Measurements from ENCODE around the gene TMEM222.

TMEM222 gene

DNA sequence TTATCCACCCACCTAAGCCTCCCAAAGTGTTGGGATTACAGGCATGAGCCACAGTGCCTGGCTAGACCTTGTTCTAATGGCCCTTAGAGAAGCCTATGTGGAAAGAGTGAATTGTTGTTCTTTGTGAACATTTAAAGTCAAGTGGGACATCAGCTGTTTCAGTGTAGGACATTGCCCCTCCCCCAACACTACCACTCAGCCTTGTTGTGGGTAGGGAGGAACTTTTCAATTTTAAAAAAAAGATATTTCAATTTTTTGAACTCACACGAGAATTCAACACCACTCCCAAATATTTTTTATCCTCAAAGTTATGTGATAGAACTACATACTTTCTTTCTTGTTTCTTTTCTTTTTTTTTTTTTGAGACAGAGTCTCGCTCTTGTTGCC, 36.7 kb upstream of the TMEM222 start:
- no peak for TF ChIP-seq TAF1 (IDR thresholded peaks at IDR 0.05; ENCODE audit: borderline replicate concordance, insufficient read depth, low read length)
- TF ChIP-seq POLR2AphosphoS5 (IDR thresholded peaks at IDR 0.05; ENCODE audit: low read depth, low read length), result no peak
- TF ChIP-seq FOXP2 (optimal IDR thresholded peaks at IDR 0.05; ENCODE audit: borderline replicate concordance, extremely low read depth, extremely low read length, insufficient read depth), result no peak
- TF ChIP-seq SIN3A (IDR thresholded peaks at IDR 0.05; ENCODE audit: borderline replicate concordance, insufficient read depth, low read length), result no peak
- TF ChIP-seq, protein P1, sequence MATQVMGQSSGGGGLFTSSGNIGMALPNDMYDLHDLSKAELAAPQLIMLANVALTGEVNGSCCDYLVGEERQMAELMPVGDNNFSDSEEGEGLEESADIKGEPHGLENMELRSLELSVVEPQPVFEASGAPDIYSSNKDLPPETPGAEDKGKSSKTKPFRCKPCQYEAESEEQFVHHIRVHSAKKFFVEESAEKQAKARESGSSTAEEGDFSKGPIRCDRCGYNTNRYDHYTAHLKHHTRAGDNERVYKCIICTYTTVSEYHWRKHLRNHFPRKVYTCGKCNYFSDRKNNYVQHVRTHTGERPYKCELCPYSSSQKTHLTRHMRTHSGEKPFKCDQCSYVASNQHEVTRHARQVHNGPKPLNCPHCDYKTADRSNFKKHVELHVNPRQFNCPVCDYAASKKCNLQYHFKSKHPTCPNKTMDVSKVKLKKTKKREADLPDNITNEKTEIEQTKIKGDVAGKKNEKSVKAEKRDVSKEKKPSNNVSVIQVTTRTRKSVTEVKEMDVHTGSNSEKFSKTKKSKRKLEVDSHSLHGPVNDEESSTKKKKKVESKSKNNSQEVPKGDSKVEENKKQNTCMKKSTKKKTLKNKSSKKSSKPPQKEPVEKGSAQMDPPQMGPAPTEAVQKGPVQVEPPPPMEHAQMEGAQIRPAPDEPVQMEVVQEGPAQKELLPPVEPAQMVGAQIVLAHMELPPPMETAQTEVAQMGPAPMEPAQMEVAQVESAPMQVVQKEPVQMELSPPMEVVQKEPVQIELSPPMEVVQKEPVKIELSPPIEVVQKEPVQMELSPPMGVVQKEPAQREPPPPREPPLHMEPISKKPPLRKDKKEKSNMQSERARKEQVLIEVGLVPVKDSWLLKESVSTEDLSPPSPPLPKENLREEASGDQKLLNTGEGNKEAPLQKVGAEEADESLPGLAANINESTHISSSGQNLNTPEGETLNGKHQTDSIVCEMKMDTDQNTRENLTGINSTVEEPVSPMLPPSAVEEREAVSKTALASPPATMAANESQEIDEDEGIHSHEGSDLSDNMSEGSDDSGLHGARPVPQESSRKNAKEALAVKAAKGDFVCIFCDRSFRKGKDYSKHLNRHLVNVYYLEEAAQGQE (IDR thresholded peaks at IDR 0.05; ENCODE audit: insufficient read depth in 1 of 2, low read depth in 2 of 2, low read length in 2 of 2), result no peak

DNA sequence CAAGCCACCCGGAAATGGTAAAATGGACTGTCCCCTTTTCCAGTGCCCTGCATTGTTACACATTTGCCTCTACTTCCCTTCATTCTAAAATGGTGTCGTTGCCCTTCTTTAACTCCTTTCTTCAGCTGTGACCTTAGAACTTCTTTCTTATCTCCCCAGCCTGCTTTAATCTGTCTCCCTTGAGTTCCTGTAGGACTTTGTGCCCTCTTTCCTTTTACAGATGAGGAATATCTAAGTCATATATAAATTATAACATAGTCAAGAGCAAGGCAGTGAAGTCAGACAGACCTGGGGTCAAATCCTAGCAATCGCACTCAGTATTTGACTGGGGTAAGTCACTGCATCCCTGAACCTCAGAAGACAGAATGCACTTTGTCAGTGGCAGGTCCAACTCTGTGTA, 31.4 kb upstream of the TMEM222 start:
- no peak for TF ChIP-seq FOXP2 (optimal IDR thresholded peaks at IDR 0.05; ENCODE audit: borderline replicate concordance, extremely low read depth, extremely low read length, insufficient read depth)
- TF ChIP-seq POLR2AphosphoS5 (IDR thresholded peaks at IDR 0.05; ENCODE audit: low read depth, low read length), result no peak
- TF ChIP-seq SIN3A (IDR thresholded peaks at IDR 0.05; ENCODE audit: borderline replicate concordance, insufficient read depth, low read length), result no peak

DNA sequence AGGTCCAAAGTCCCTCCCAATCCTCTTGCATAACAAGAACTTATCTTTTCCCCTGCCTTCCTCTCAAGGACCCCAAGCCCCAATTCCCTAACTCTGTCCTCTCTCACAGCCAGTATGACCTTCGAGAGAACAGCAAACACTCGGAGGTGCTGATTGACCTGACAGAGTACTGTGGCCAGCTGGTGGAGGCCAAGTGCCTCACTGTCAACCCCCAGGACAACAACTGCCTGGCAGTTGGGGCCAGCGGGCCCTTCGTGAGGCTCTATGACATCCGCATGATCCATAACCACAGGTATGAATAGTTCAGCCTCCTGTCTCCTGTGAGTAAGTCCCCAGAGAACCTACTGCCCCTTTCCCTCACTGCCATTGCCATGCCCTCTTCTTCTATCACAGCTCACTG, 29.9 kb upstream of the TMEM222 start:
- TF ChIP-seq, protein P1 (IDR thresholded peaks at IDR 0.05; ENCODE audit: insufficient read depth in 1 of 2, low read depth in 2 of 2, low read length in 2 of 2), result no peak
- no peak for TF ChIP-seq FOXP2 (optimal IDR thresholded peaks at IDR 0.05; ENCODE audit: borderline replicate concordance, extremely low read depth, extremely low read length, insufficient read depth)
- no peak for TF ChIP-seq TAF1 (IDR thresholded peaks at IDR 0.05; ENCODE audit: borderline replicate concordance, insufficient read depth, low read length)
- TF ChIP-seq SIN3A (IDR thresholded peaks at IDR 0.05; ENCODE audit: borderline replicate concordance, insufficient read depth, low read length), result no peak
- TF ChIP-seq POLR2AphosphoS5 (IDR thresholded peaks at IDR 0.05; ENCODE audit: low read depth, low read length), result no peak

DNA sequence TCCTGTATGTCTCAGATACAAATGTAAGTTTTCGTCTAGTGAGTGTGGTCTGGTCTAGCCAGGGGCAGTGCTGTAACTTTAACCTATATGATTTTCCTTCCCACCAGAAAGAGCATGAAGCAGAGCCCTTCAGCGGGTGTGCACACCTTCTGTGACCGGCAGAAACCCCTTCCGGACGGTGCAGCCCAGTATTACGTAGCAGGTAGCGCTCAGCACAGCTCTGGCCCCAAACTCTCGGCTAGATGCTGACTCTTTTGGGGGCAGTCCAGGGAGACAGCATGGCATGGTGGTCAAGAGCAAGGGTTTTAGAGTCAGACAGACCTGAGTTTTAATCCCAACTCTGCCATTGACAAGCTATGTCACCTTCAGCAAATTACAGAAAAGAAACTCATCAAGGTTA, 28.0 kb upstream of the TMEM222 start:
- no peak for TF ChIP-seq TAF1 (IDR thresholded peaks at IDR 0.05; ENCODE audit: borderline replicate concordance, insufficient read depth, low read length)
- no peak for TF ChIP-seq POLR2AphosphoS5 (IDR thresholded peaks at IDR 0.05; ENCODE audit: low read depth, low read length)
- TF ChIP-seq SIN3A (IDR thresholded peaks at IDR 0.05; ENCODE audit: borderline replicate concordance, insufficient read depth, low read length), result no peak
- TF ChIP-seq FOXP2 (optimal IDR thresholded peaks at IDR 0.05; ENCODE audit: borderline replicate concordance, extremely low read depth, extremely low read length, insufficient read depth), result no peak
- TF ChIP-seq, protein P1 (IDR thresholded peaks at IDR 0.05; ENCODE audit: insufficient read depth in 1 of 2, low read depth in 2 of 2, low read length in 2 of 2), result no peak

DNA sequence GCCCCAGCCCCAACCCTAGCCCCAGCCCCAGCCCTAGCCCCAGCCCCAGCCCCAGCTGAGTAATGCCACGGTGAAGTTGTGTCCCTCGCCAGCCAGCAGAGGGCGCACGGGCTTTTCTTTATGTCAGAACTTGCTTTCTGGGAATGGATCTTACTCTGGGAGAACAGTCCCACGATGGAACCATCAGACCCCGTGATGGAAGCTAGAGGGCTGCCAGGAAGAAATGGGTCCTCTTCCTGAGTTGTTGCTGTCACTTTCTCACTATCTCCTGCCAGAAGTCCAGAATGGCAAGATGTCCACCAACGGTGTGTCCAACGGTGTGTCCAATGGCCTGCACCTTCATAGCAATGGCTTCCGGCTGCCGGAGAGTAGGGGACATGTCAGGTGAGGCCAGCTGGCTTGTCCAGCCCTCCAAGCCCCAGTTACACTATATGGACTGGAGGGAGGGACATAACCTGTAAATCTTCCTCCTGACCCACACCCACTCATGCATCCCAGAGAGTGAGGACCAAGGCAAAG, 25.1 kb upstream of the TMEM222 start:
- TF ChIP-seq, protein P1 (IDR thresholded peaks at IDR 0.05; ENCODE audit: insufficient read depth in 1 of 2, low read depth in 2 of 2, low read length in 2 of 2), result no peak
- TF ChIP-seq SIN3A (IDR thresholded peaks at IDR 0.05; ENCODE audit: borderline replicate concordance, insufficient read depth, low read length) (no peak), FOXP2 (optimal IDR thresholded peaks at IDR 0.05; ENCODE audit: borderline replicate concordance, extremely low read depth, extremely low read length, insufficient read depth) (no peak), TAF1 (IDR thresholded peaks at IDR 0.05; ENCODE audit: borderline replicate concordance, insufficient read depth, low read length) (no peak), POLR2AphosphoS5 (IDR thresholded peaks at IDR 0.05; ENCODE audit: low read depth, low read length) (no peak)

All from PFSK-1 (cell line).